OCI-LY1 (cell line): ENCODE measurements around the gene IQGAP2.

Experiments used
- H2AFZ ChIP-seq: fragments of 200-600 bp; sonication (generic), shearing (Covaris generic); 2 replicates; pipeline ENCODE4 v1.6.0; 2014; ENCODE audit warnings: antibody characterized with exemption, mild to moderate bottlenecking, low read length
- H3F3A ChIP-seq: fragments of 200-600 bp; sonication (generic), shearing (Covaris generic); 2 replicates; pipeline ENCODE4 v1.6.0; 2014; ENCODE audit warnings: mild to moderate bottlenecking, antibody characterized with exemption, low read length, moderate library complexity; ENCODE audit not compliant: insufficient read depth
- H3K27ac ChIP-seq: fragments of 200-600 bp; sonication (generic); 2 replicates; pipeline ENCODE4 v1.5.1; 2014; ENCODE audit warnings: low read length, mixed run types, mild to moderate bottlenecking, low read depth; ENCODE audit not compliant: poor library complexity, severe bottlenecking
- H3K27me3 ChIP-seq: fragments of 200-600 bp; sonication (generic); 2 replicates; pipeline ENCODE4 v1.6.0; 2014; ENCODE audit warnings: antibody characterized with exemption, mild to moderate bottlenecking, low read length, moderate library complexity; ENCODE audit not compliant: insufficient read depth
- H3K36me3 ChIP-seq: fragments of 200-600 bp; sonication (generic); 2 replicates; pipeline ENCODE4 v1.6.1; 2014; ENCODE audit warnings: mild to moderate bottlenecking, antibody characterized with exemption, low read length, moderate library complexity, mixed read lengths; ENCODE audit not compliant: insufficient read depth
- H3K4me1 ChIP-seq: fragments of 200-600 bp; sonication (generic); 2 replicates; pipeline ENCODE4 v1.5.1; 2014; ENCODE audit warnings: mild to moderate bottlenecking, low read length, moderate library complexity; ENCODE audit not compliant: insufficient read depth, severe bottlenecking
- H3K4me2 ChIP-seq: fragments of 200-600 bp; sonication (generic), shearing (Covaris generic); 2 replicates; pipeline ENCODE4 v1.6.1; 2014; ENCODE audit warnings: low read length
- H3K4me3 ChIP-seq: fragments of 200-600 bp; sonication (generic); 2 replicates; pipeline ENCODE4 v1.5.1; 2014; ENCODE audit warnings: low read length, low read depth, mild to moderate bottlenecking, mixed read lengths; ENCODE audit not compliant: poor library complexity, severe bottlenecking
- H3K79me2 ChIP-seq: fragments of 200-600 bp; shearing (Covaris generic); 2 replicates; pipeline ENCODE4 v1.6.1; 2016; ENCODE audit warnings: mixed run types, low read length, mixed read lengths; ENCODE audit not compliant: insufficient read depth
- H3K9ac ChIP-seq: fragments of 200-600 bp; sonication (generic), shearing (Covaris generic); 2 replicates; pipeline ENCODE4 v1.6.1; 2014; ENCODE audit warnings: mild to moderate bottlenecking, low read length, mixed read lengths
- H3K9me2 ChIP-seq: fragments of 200-600 bp; sonication (generic), shearing (Covaris generic); 2 replicates; pipeline ENCODE4 v1.6.1; 2014; ENCODE audit warnings: low read depth, mild to moderate bottlenecking, low read length, mixed read lengths
- H3K9me3 ChIP-seq: fragments of 200-600 bp; shearing (Covaris generic); 2 replicates; pipeline ENCODE4 v1.6.1; 2014; ENCODE audit warnings: low read length, mixed read lengths
- H4K20me1 ChIP-seq: fragments of 200-600 bp; sonication (generic), shearing (Covaris generic); 2 replicates; pipeline ENCODE4 v1.6.0; 2016; ENCODE audit warnings: mild to moderate bottlenecking, low read length; ENCODE audit not compliant: insufficient read depth
- EZH2 ChIP-seq: fragments of 200-600 bp; sonication (generic), shearing (Covaris generic); IDR thresholded peaks from 2 replicates; pipeline ENCODE4 v1.8.0; 2017; ENCODE audit warnings: borderline replicate concordance, mixed run types, mild to moderate bottlenecking, antibody characterized with exemption, low read length, moderate library complexity, mixed read lengths
- TF ChIP-seq, protein P1 (sequence below): fragments of 200-600 bp; sonication (generic), shearing (Covaris generic); IDR thresholded peaks from 2 replicates; pipeline ENCODE4 v1.5.1; 2017; ENCODE audit warnings: mild to moderate bottlenecking, antibody characterized with exemption, low read length, moderate library complexity, mixed read lengths

IQGAP2 gene

DNA sequence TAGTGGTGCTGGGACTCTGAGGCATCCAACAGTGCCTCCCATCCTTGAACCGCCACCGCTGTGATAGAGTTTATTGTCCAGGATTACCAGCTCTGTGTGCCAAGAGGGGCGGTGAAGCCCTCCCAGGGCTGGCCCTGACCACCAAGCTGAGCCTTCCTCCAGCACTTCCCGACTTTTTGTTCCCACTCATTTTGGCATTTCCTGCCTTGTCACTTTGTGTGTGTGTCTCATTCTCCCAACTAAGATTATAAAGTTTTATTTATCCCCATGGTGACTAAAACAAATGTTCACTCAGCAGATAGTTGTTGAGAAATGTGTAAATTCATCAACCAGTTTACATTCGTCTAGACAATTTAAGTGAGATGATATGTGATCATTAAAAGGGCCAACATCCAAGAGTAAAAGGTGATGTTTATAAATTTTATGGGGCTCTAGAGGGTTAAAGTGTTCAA lies 315.3 kb downstream of the IQGAP2 start:
- Histone ChIP-seq H3K27ac (no peak overlapping the region), H3K79me2 (no peaks in the 10 kb centered on the region)

DNA sequence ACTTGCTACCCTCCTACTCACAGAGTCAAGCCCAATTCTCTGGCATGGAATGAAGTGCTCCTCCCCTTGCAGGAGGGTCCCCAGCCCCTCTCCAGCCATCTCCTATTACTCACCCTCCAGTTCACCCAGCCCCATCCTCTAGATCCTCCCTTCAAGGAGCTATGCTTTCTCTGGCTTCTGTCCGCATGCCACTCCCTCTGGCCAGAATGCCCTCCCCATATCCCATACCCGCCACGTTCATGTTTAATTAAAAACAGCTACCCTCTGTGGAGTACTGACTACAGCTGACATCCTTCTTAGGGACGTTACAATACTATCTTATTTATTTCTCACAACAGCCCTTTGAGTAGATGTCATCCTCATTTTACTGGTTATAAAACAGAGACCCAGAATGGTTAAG lies 315.8 kb downstream of the IQGAP2 start:
- Histone ChIP-seq H3K27ac (no peak overlapping the region), H3K27me3 (no peaks in the 10 kb centered on the region), H4K20me1 (no peaks in the 10 kb centered on the region), H3K9me3 (no peaks in the 10 kb centered on the region), H3K4me3 (no peak overlapping the region), H3F3A (no peaks in the 10 kb centered on the region), H3K9me2 (no peaks in the 10 kb centered on the region), H2AFZ (no peak overlapping the region), H3K4me1 (no peaks in the 10 kb centered on the region), H3K4me2 (no peak overlapping the region), H3K79me2 (no peaks in the 10 kb centered on the region), H3K36me3 (no peaks in the 10 kb centered on the region), H3K9ac (no peak overlapping the region)
- TF ChIP-seq EZH2: no peak
- TF ChIP-seq, protein P1, sequence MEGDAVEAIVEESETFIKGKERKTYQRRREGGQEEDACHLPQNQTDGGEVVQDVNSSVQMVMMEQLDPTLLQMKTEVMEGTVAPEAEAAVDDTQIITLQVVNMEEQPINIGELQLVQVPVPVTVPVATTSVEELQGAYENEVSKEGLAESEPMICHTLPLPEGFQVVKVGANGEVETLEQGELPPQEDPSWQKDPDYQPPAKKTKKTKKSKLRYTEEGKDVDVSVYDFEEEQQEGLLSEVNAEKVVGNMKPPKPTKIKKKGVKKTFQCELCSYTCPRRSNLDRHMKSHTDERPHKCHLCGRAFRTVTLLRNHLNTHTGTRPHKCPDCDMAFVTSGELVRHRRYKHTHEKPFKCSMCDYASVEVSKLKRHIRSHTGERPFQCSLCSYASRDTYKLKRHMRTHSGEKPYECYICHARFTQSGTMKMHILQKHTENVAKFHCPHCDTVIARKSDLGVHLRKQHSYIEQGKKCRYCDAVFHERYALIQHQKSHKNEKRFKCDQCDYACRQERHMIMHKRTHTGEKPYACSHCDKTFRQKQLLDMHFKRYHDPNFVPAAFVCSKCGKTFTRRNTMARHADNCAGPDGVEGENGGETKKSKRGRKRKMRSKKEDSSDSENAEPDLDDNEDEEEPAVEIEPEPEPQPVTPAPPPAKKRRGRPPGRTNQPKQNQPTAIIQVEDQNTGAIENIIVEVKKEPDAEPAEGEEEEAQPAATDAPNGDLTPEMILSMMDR: no peak

More for the DNA sequence above, 315.3 kb downstream of the IQGAP2 start:
- no peak for TF ChIP-seq EZH2
- TF ChIP-seq, protein P1: no peak
- no peaks in the 10 kb centered on the region for H3K4me1 ChIP-seq
- no peak overlapping the region for H3K4me3 ChIP-seq
- H3K4me2 ChIP-seq: no peak overlapping the region
- H3F3A ChIP-seq: no peaks in the 10 kb centered on the region
- H3K9ac ChIP-seq: no peak overlapping the region
- H4K20me1 ChIP-seq: no peaks in the 10 kb centered on the region
- no peak overlapping the region for H2AFZ ChIP-seq
- no peaks in the 10 kb centered on the region for H3K27me3 ChIP-seq
- no peaks in the 10 kb centered on the region for H3K36me3 ChIP-seq
- no peaks in the 10 kb centered on the region for H3K9me2 ChIP-seq
- no peaks in the 10 kb centered on the region for H3K9me3 ChIP-seq

- Histone ChIP-seq H3K27ac (no peak overlapping the region), H3K9ac (no peak overlapping the region), H3K9me2 (no peaks in the 10 kb centered on the region), H3K36me3 (no peaks in the 10 kb centered on the region), H2AFZ (no peak overlapping the region), H3K27me3 (no peaks in the 10 kb centered on the region), H3K79me2 (no peaks in the 10 kb centered on the region), H3K9me3 (no peaks in the 10 kb centered on the region), H3K4me1 (no peaks in the 10 kb centered on the region), H3F3A (no peaks in the 10 kb centered on the region), H4K20me1 (no peaks in the 10 kb centered on the region), H3K4me3 (no peak overlapping the region), H3K4me2 (no peak overlapping the region)
- TF ChIP-seq, protein P1: no peak
- no peak for TF ChIP-seq EZH2
These were observed 318.0 kb downstream of the IQGAP2 start for GRCh38 chr5:76720988-76721569.
